Measurements from ENCODE around the gene EMC9.
A peak's percentile ranks its signal among the peaks of the same experiment; 100 is the strongest.
"Not testable (repeated sequence)": the region's sequence is repeated elsewhere in the genome, so short reads cannot be mapped to it uniquely, and the experiment has no call there.

Gene EMC9

GRCh38 chr14:24108336-24108874 lies 33.0 kb downstream of the EMC9 start:
- no peak for DNase-seq (ENCODE audit: low spot score)

DNA sequence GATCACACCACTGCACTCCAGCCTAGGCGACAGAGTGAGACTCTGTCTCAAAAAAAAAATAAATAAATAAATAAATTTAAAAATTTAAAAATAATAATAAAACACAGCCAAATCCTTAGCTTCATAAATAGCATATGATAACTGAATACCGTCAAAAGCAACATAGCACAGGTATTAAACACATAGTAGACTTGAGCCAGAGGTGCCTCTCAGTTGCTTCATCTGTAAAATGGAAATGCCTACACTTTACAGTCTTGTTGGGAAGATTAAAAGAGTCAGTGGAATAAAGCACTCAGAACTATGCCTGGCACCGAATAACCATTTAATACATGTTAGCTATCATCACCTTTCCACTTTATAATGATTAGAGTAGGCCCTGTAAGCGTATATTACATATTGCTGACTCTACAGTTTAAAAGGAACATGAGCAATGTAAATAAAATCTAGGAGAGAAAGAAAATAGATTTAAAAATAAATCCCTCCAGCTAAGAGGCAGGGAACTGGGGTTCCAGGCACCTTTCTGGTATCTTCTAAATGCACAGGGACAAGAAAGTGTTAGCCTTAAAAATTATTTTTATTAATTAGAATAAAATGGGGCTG lies 34.6 kb downstream of the EMC9 start:
- no peak for DNase-seq (ENCODE audit: low spot score)

GRCh38 chr14:24105609-24106239 lies 35.7 kb downstream of the EMC9 start:
- DNase-seq (ENCODE audit: low spot score): not testable (repeated sequence)

- no peak for DNase-seq (ENCODE audit: low spot score)
Observed at GRCh38 chr14:24103451-24103850, 37.9 kb downstream of the EMC9 start.

DNA sequence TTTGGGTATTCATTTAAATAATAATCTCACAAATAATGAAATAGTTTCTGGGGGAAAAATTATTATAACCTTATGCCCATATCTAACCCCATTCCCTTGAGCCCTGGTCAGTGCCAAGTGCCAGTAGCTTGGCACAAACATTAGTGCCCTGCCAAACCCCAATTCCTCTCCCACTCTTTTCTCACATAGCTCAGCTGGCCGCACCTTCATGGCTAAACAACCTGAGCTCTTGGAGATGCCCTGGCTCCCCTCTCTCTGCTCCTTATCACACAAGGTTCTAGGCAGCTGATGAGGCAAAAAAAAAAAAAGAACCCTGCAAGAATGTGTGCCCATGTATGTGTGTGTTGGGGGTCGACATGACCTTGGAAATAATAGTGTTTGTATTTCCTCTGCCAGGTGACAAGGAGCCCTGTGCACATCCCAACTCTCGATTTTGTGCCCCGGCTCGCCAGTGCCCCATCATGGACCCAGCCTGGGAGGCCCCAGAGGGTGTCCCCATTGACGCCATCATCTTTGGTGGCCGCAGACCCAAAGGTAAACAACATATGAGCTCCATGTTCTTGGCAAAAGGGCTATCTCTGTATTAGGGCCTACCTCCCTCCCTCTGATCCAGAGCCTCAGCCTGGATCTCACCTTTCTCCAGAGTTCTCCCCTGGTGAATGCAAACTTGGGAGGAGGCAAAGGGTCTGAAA lies 38.9 kb downstream of the EMC9 start:
- no peak for DNase-seq (ENCODE audit: low spot score)

DNA sequence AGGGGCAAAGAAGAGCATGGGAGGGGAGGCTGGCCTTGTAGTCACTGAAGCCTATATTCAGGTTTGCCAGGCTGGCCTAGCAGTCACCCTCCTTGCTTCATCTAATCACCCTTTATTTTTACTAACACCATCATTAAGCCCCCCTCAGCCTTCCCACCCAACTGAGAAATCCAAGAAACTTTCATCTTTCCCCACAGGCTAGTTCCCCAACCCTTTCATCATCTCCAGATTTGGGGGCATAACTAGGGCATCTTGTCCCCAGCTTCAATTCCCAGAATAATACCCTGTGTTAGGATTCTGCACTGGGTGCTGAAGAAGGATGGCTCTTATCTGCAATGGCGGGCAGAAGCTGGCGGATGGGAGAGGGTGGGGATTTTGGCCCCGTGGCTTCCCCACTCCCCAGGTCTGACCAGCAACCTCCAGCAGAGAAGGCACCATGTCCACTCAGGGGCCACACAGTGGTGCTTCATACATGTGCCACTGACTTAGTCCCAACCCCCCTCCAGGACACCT lies 40.4 kb downstream of the EMC9 start:
- no peak for DNase-seq (ENCODE audit: low spot score)

- no peak for DNase-seq (ENCODE audit: low spot score)
Observed at GRCh38 chr14:24100197-24100981, 41.0 kb downstream of the EMC9 start.

GRCh38 chr14:24098927-24099813 lies 42.2 kb downstream of the EMC9 start:
- no peak for DNase-seq (ENCODE audit: low spot score)

DNA sequence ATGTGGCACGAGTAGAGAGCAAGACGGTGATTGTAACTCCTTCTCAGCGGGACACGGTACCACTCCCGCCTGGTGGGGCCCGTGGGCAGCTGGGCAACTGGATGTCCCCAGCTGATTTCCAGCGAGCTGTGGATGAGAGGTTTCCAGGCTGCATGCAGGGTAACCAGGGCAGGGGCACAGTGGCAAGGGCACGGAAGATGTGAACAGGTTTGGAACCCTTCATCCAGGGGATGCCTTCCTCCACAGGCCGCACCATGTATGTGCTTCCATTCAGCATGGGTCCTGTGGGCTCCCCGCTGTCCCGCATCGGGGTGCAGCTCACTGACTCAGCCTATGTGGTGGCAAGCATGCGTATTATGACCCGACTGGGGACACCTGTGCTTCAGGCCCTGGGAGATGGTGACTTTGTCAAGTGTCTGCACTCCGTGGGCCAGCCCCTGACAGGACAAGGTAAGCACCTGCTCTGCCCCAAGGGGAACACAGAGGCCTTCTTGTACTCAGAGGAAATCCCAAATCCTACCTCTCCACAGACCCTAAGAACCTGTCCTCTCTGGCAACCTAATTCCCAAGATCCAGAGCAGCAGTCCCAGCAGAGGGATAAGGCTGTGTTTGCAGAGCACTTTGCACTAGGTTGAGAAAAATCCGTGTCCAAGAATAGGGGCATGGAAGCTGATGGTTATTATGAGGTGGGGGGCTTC lies 43.0 kb downstream of the EMC9 start:
- DNase-seq (ENCODE audit: low spot score): no peak

- DNase-seq (ENCODE audit: low spot score): no peak
Observed at GRCh38 chr14:24096545-24097181, 44.7 kb downstream of the EMC9 start.

DNA sequence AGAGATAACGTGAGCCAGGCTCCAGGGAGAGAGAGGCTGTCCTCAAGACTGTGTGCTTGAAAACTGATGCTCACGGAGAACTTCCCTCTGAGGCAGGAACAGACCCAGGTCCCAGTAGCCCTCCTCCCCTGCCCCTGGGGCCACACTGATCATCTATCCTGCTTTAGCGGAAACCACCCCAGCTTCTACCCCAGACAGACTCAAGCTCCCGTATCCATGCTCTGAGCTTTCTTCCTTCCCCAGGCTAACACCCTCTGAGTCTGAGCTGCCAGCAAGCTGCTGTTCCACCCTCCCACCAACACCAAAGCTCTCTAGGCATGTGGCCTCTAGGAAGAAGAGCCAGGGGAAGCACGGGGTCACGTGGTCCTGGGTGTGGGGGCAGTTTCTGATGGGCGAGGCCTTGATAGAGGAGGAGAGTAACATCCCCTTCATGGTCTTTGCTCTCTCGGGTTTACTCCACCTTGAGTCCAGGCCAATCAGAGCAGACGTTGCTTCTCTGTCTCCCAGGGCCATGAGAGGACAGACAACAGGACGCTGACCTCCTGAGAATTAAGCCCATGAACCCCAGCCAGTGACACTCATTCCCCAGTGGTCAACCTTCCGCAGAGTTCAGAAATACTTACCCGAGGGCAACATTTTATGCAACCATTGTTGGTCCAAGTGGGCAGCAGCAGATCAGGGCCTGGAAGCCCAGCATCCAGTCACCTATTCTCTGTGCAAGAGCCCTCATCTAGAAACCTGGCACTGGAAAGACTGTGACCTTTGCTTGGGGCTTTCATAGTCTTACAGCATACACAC lies 45.9 kb downstream of the EMC9 start:
- DNase-seq (ENCODE audit: low spot score): peak; percentile 56

GRCh38 chr14:24094841-24095270 lies 46.5 kb downstream of the EMC9 start:
- no peak for DNase-seq (ENCODE audit: low spot score)

DNA sequence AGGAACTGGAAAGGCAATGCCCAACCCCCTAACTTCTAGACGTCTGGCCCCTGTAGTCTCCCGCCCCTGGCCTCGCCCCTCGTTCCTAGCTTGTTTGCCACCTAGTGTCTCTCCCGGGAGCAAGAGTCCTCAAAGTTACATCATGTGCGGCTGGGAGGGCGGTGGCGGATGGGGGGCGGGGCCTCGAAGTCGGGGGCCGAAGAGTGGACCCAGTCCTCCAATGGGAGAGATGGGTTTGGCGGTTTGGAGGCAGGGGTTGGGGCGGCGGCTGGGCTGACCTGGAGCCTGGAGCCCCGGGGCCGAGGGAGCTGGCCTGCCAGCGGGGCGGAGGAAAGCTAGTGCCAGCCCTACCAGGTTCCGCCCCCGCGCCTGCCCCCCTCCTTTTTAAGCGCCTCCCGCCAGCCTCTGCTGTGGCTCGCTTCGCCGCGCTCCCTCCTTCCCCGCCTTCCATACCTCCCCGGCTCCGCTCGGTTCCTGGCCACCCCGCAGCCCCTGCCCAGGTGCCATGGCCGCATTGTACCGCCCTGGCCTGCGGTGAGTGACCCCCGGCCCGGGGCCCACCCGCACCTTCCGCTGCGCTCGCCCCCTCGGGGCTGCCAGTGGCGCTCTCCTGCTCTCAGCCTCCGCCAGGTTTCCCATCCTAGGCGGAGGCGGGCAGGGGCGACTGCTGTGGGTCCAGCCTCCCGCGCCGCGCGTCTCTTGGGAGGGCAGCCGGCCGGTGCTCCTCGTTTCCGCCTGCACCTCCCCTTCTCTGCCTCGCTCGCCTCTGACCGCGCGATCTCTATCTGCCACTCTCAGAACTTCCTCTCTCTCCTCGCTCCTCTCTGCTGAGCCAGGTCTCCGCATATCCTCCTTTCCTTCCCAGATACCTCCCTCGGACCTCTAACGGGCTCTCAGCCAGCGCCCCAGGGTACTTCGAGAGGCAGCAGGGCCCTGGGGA lies 47.2 kb downstream of the EMC9 start, which contains the start of gene PCK2:
Gene PCK2 (plus strand): TSS at position 411 of the 940 bp plus-strand sequence. CDS start 95 bp downstream, at position 506.
- peak; percentile 78 for DNase-seq (ENCODE audit: low spot score)

- no peak for DNase-seq (ENCODE audit: low spot score)
Observed at GRCh38 chr14:24093207-24093900, 48.0 kb downstream of the EMC9 start.

DNA sequence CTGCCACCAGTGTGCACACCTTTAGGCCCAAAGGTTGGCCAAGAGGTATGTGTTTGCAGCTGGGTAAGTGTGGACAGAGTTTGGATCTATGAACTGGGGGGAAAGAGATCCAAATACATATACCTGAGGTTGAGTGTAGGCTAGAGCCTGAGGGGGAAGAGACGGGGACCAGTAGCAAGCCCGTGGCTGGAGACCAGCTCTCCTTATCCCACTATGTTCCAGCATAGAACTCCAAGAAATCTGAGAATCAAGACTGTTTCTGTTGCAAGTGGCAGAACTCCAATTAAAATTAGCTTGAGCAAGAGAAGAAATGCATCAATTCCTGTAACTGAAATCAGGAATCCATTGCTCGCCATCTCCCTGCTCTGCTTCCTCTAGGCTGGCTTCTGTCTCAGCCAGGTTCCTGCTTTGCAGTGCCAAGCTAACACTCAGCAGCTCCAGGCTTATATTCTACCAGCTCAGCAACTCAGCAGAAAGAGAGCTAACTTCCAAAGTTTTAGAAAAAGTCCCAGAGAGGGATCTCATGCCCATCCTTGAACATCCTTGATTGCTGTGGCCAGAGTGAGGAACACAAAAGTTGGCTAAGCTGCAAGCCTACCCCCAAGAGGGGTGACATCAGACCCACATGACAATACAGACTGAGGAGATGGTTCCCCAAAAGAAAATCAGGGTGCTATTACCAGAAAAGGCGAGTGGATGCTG lies 48.7 kb downstream of the EMC9 start:
- no peak for DNase-seq (ENCODE audit: low spot score)

DNA sequence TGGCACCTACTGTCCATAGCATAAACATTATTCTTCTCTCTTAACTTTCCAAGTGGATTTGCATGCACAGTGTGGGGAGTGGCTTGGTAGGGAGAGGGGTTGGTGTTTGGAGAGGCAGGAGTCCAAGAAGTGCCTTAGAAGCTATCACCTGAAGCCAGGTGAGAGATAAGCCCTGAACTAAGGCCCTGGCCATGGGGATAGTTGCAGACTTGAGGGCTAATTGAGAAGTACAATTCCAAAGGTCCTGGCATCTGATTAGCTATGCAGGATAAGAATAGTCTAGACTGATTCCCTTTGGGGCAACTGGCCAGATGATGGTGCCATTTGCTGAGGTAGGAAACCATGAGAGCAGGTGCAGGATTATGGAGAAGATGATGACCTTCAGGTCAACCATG lies 49.3 kb downstream of the EMC9 start:
- DNase-seq (ENCODE audit: low spot score): no peak

GRCh38 chr14:24089890-24090289 lies 51.5 kb downstream of the EMC9 start:
- DNase-seq (ENCODE audit: low spot score): no peak

Measured in COLO829 (cell line).